HEK293 (cell line): ENCODE data around the gene CLCN2.

Experiments
- CTCF ChIA-PET: fragments of 350-600 bp; formaldehyde crosslinking; extraction: SDS; loops from one replicate; lab custom pipeline; 2021; ENCODE audit warnings: antibody characterized with exemption; lab: Yijun Ruan, JAX
- POLR2A ChIA-PET: fragments of 300-600 bp; formaldehyde crosslinking; extraction: SDS; loops from one replicate; lab custom pipeline; 2020; ENCODE audit warnings: antibody characterized with exemption, inconsistent platforms; lab: Yijun Ruan, JAX
- H3K27ac ChIP-seq: fragments of 200-500 bp; sonication (Bioruptor generic); 2 replicates; pipeline ENCODE4 v1.5.1; 2014; ENCODE audit warnings: low read depth, low read length, control low read depth, inconsistent platforms; ENCODE audit errors: extremely low read depth
- H3K36me3 ChIP-seq, 2 experiments: fragments of 200-500 bp in 1 of 2; sonication (Bioruptor generic) in 1 of 2; 1 replicate in 1 of 2; 2 replicates in 1 of 2; pipeline ENCODE4 v1.5.1; 2014 to 2017; ENCODE audit warnings: inconsistent platforms in 2 of 2, low read length in 2 of 2; ENCODE audit not compliant: control insufficient read depth in 2 of 2, insufficient read depth in 1 of 2
- H3K4me1 ChIP-seq: fragments of 200-500 bp; sonication (Bioruptor generic); 2 replicates; pipeline ENCODE4 v1.5.1; 2014; ENCODE audit warnings: mild to moderate bottlenecking, low read length, inconsistent platforms; ENCODE audit not compliant: control insufficient read depth, insufficient read depth
- H3K4me3 ChIP-seq: 2 replicates; pipeline ENCODE4 v1.5.1; 2011; ENCODE audit warnings: low read depth, mild to moderate bottlenecking, control low read depth, low read length, moderate library complexity
- H3K9me3 ChIP-seq: fragments of 200-500 bp; sonication (Bioruptor generic); 2 replicates; pipeline ENCODE4 v1.5.1; 2014; ENCODE audit warnings: low read depth, low read length, inconsistent platforms; ENCODE audit not compliant: control insufficient read depth, insufficient read depth
- ELK4 ChIP-seq: IDR thresholded peaks from 2 replicates; pipeline ENCODE4 v1.6.1; 2011; ENCODE audit warnings: mild to moderate bottlenecking, low read depth, low read length, borderline replicate concordance
- GLIS2 ChIP-seq: fragments of 450-650 bp; formaldehyde crosslinking; IDR thresholded peaks from 2 replicates; pipeline ENCODE4 v1.5.1; 2016; ENCODE audit warnings: missing biosample characterization, missing genetic modification characterization
- PRDM1 ChIP-seq: fragments of 450-650 bp; formaldehyde crosslinking; IDR thresholded peaks from 2 replicates; pipeline ENCODE4; 2016; ENCODE audit warnings: missing biosample characterization, missing genetic modification characterization
- PRDM6 ChIP-seq: fragments of 450-650 bp; formaldehyde crosslinking; IDR thresholded peaks from 2 replicates; pipeline ENCODE4 v1.5.1; 2017; ENCODE audit warnings: missing biosample characterization, missing genetic modification characterization
- SALL2 ChIP-seq: fragments of 450-650 bp; formaldehyde crosslinking; IDR thresholded peaks from 2 replicates; pipeline ENCODE4 v1.5.0; 2017; ENCODE audit warnings: missing biosample characterization, mild to moderate bottlenecking, missing genetic modification characterization, borderline replicate concordance
- SP2 ChIP-seq: fragments of 450-650 bp; formaldehyde crosslinking; IDR thresholded peaks from 2 replicates; pipeline ENCODE4 v1.5.1; 2016; ENCODE audit warnings: missing biosample characterization, missing genetic modification characterization
- SP3 ChIP-seq: fragments of 450-650 bp; formaldehyde crosslinking; IDR thresholded peaks from 2 replicates; pipeline ENCODE4 v1.5.1; 2016; ENCODE audit warnings: missing biosample characterization, missing genetic modification characterization
- ZIC2 ChIP-seq: fragments of 450-650 bp; formaldehyde crosslinking; IDR thresholded peaks from 2 replicates; pipeline ENCODE4 v1.5.1; 2016; ENCODE audit warnings: missing biosample characterization, missing genetic modification characterization
- ZNF10 ChIP-seq: fragments of 450-650 bp; formaldehyde crosslinking; IDR thresholded peaks from 2 replicates; pipeline ENCODE4 v1.5.1; 2017; ENCODE audit warnings: missing biosample characterization, missing genetic modification characterization
- ZNF132 ChIP-seq: fragments of 450-650 bp; formaldehyde crosslinking; IDR thresholded peaks from 2 replicates; pipeline ENCODE4 v1.5.1; 2017; ENCODE audit warnings: missing biosample characterization, missing genetic modification characterization, borderline replicate concordance
- ZNF155 ChIP-seq: fragments of 450-650 bp; formaldehyde crosslinking; IDR thresholded peaks from 2 replicates; pipeline ENCODE4 v1.5.1; 2016; ENCODE audit warnings: missing biosample characterization, missing genetic modification characterization
- ZNF223 ChIP-seq: fragments of 450-650 bp; formaldehyde crosslinking; IDR thresholded peaks from 2 replicates; pipeline ENCODE4 v1.5.1; 2016; ENCODE audit warnings: missing biosample characterization, missing genetic modification characterization
- ZNF23 ChIP-seq: fragments of 450-650 bp; formaldehyde crosslinking; IDR thresholded peaks from 2 replicates; pipeline ENCODE4 v1.5.1; 2016; ENCODE audit warnings: missing biosample characterization, missing genetic modification characterization, borderline replicate concordance
- ZNF280D ChIP-seq: fragments of 450-650 bp; formaldehyde crosslinking; IDR thresholded peaks from 2 replicates; pipeline ENCODE4 v1.5.1; 2016; ENCODE audit warnings: missing biosample characterization, missing genetic modification characterization
- ZNF311 ChIP-seq: fragments of 450-650 bp; formaldehyde crosslinking; IDR thresholded peaks from 2 replicates; pipeline ENCODE4 v1.5.1; 2017; ENCODE audit warnings: missing biosample characterization, missing genetic modification characterization, borderline replicate concordance
- ZNF391 ChIP-seq: fragments of 450-650 bp; formaldehyde crosslinking; IDR thresholded peaks from 2 replicates; pipeline ENCODE4 v1.5.1; 2016; ENCODE audit warnings: low read depth, missing biosample characterization, missing genetic modification characterization, borderline replicate concordance
- ZNF423 ChIP-seq: fragments of 450-650 bp; formaldehyde crosslinking; IDR thresholded peaks from 2 replicates; pipeline ENCODE4 v1.5.1; 2016; ENCODE audit warnings: missing biosample characterization, missing genetic modification characterization
- ZNF473 ChIP-seq: fragments of 450-650 bp; formaldehyde crosslinking; IDR thresholded peaks from 2 replicates; pipeline ENCODE4 v1.5.1; 2017; ENCODE audit warnings: missing biosample characterization, missing genetic modification characterization
- ZNF518A ChIP-seq: fragments of 450-650 bp; formaldehyde crosslinking; conservative IDR thresholded peaks from 2 replicates; pipeline ENCODE4 v1.5.1; 2016; ENCODE audit warnings: low read depth, missing biosample characterization, missing genetic modification characterization
- ZNF555 ChIP-seq: fragments of 450-650 bp; formaldehyde crosslinking; conservative IDR thresholded peaks from 2 replicates; pipeline ENCODE4 v1.5.1; 2017; ENCODE audit warnings: missing biosample characterization, mild to moderate bottlenecking, missing genetic modification characterization, inconsistent platforms
- ZNF580 ChIP-seq: fragments of 450-650 bp; formaldehyde crosslinking; IDR thresholded peaks from 2 replicates; pipeline ENCODE4 v1.5.1; 2016; ENCODE audit warnings: missing biosample characterization, missing genetic modification characterization
- ZNF629 ChIP-seq: fragments of 450-650 bp; formaldehyde crosslinking; IDR thresholded peaks from 2 replicates; pipeline ENCODE4 v1.5.1; 2017; ENCODE audit warnings: missing biosample characterization, missing genetic modification characterization
- ZNF658 ChIP-seq: fragments of 450-650 bp; formaldehyde crosslinking; IDR thresholded peaks from 2 replicates; pipeline ENCODE4; 2016; ENCODE audit warnings: missing biosample characterization, missing genetic modification characterization
- ZNF660 ChIP-seq: fragments of 450-650 bp; IDR thresholded peaks from 2 replicates; pipeline ENCODE4 v1.5.1; 2018; ENCODE audit warnings: missing biosample characterization, mild to moderate bottlenecking, missing genetic modification characterization
- ZNF747 ChIP-seq: fragments of 450-650 bp; formaldehyde crosslinking; IDR thresholded peaks from 2 replicates; pipeline ENCODE4 v1.5.1; 2016; ENCODE audit warnings: missing biosample characterization, missing genetic modification characterization
- ZNF768 ChIP-seq: fragments of 450-650 bp; formaldehyde crosslinking; IDR thresholded peaks from 2 replicates; pipeline ENCODE4 v1.5.1; 2018; ENCODE audit warnings: missing biosample characterization, mild to moderate bottlenecking, missing genetic modification characterization

The CLCN2 gene

GRCh38 chr3:184377882-184378445 lies 16.6 kb upstream of the CLCN2 start, which contains the start of gene THPO (continued):
- no peak for TF ChIP-seq ZNF518A (tag by site-specific recombination)
- TF ChIP-seq ZNF473 (tag by site-specific recombination) = no peak
- no peak for TF ChIP-seq ZNF768 (tag by site-specific recombination)
- no peak for TF ChIP-seq ZNF155 (tag by site-specific recombination)
- no peak for TF ChIP-seq PRDM6 (tag by site-specific recombination)
- TF ChIP-seq ZNF658 (tag by site-specific recombination) = no peak
- no peak for TF ChIP-seq ZNF311
- TF ChIP-seq ZNF10 (tag by site-specific recombination) = no peak
- no peak for TF ChIP-seq GLIS2 (tag by site-specific recombination)
- no peak for TF ChIP-seq ZNF747 (tag by site-specific recombination)
- TF ChIP-seq ZIC2 (tag by site-specific recombination) = peak; percentile 91
- no peak for TF ChIP-seq SALL2 (tag by site-specific recombination)
- peak; percentile 58 for TF ChIP-seq SP2 (tag by site-specific recombination)
- TF ChIP-seq SP3 (tag by site-specific recombination) = peak; percentile 23; the same call in 1 of the 2 replicates
- TF ChIP-seq ZNF223 = peak; percentile 54; the same call in 1 of the 2 replicates
- TF ChIP-seq, all 188 proteins: peak for 4

GRCh38 chr3:184377374-184377773 lies 16.0 kb upstream of the CLCN2 start:
- no peaks in the 10 kb centered on the region for H3K9me3 ChIP-seq
- H3K4me3 ChIP-seq = no peak overlapping the region
- no peaks in the 10 kb centered on the region for H3K4me1 ChIP-seq
- ChIA-PET CTCF (interaction anchor here (0.5 kb wide), 1 partner anchor 93 kb away, joined by 3 read pairs; no protein-coding TSS in a partner anchor), POLR2A (interaction anchor here (0.6 kb wide), 1 partner anchor 209 kb away, joined by 3 read pairs; no protein-coding TSS in a partner anchor)
- no peaks in the 10 kb centered on the region for H3K36me3 ChIP-seq
- H3K27ac ChIP-seq = no peak overlapping the region
- TF ChIP-seq ELK4 (no peak), ZNF391 (tag by site-specific recombination) (no peak), ZNF629 (tag by site-specific recombination) (no peak), ZNF768 (tag by site-specific recombination) (no peak), ZNF280D (tag by site-specific recombination) (no peak), ZNF555 (tag by site-specific recombination) (no peak), ZNF132 (no peak), ZNF23 (tag by site-specific recombination) (no peak), ZNF580 (tag by site-specific recombination) (no peak), ZNF660 (tag by site-specific recombination) (no peak), ZNF423 (tag by site-specific recombination) (no peak), PRDM1 (tag by site-specific recombination) (no peak)
